ENCODE measurements around the gene CFAP74.

DNA sequence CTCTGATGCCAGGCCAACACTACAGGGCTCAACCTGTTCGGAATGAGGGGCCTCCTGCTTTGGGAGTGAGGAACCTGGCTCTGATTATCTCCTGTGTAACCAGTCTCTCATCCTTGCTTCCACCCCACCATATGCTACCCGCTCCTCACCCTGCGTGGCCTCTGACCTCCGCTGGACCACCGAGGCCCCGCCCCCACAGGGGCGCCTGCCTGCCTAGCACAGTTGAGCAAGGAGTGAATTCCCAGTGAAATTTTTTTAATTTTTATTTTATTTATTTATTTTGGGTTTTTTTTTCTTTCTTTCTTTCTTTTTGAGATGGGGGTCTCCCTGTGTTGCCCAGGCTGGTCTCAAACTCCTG, 110.8 kb downstream of the CFAP74 start:
- TF ChIP-seq POLR2AphosphoS2 (IDR thresholded peaks at IDR 0.05; ENCODE audit: low read length), result no peak
- no peak for TF ChIP-seq POLR2A (conservative IDR thresholded peaks at IDR 0.05)
- no peak for TF ChIP-seq HCFC1 (IDR thresholded peaks at IDR 0.05; ENCODE audit: low read depth, low read length)
